ENCODE results near the gene TCTN3.

DNA sequence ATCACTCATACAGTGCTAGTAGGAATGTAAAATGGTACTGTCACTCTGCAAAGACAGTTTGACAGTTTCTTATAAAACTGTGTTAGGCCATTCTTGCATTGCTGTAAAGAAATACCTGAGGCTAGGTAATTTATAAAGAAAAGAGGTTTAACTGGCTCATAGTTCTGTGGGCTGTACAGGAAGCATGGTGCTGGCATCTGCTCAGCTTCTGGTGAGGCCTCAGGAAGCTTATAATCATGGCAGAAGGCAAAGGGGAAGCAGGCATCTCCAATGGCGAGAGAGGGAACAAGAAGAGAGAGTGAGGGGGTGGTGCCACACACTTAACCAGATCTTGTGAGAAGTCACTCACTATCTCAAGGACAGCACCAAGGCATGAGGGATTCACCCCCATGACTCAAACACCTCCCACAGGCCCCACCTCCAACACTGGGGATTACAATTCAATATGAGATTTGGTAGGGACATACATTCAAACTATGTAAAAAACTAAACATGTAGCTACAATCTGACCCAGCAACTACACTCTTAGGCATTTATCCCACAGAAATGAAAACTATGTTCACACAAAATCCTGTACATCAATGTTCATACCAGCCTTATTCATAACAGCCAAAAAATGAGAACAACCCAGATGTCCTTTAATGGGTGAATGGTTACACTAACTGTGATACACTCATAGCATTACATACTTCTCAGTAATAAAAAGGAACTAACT, 42.2 kb downstream of the TCTN3 start:
- TF ChIP-seq EZH2 (IDR thresholded peaks at IDR 0.05; ENCODE audit: insufficient read depth, low read length): no peak
- TF ChIP-seq, protein P1, sequence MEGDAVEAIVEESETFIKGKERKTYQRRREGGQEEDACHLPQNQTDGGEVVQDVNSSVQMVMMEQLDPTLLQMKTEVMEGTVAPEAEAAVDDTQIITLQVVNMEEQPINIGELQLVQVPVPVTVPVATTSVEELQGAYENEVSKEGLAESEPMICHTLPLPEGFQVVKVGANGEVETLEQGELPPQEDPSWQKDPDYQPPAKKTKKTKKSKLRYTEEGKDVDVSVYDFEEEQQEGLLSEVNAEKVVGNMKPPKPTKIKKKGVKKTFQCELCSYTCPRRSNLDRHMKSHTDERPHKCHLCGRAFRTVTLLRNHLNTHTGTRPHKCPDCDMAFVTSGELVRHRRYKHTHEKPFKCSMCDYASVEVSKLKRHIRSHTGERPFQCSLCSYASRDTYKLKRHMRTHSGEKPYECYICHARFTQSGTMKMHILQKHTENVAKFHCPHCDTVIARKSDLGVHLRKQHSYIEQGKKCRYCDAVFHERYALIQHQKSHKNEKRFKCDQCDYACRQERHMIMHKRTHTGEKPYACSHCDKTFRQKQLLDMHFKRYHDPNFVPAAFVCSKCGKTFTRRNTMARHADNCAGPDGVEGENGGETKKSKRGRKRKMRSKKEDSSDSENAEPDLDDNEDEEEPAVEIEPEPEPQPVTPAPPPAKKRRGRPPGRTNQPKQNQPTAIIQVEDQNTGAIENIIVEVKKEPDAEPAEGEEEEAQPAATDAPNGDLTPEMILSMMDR (IDR thresholded peaks at IDR 0.05; ENCODE audit: insufficient read depth, low read depth, low read length): no peak
